HG03159 (cell line): Measurements from ENCODE around the gene GUK1.
A peak's percentile ranks its signal among the peaks of the same experiment; 100 is the strongest.

Experiments
- ATAC-seq: cut with Tn5 transposase; IDR thresholded peaks from one replicate; pipeline ENCODE4 v1.9.1; 2021; ENCODE audit warnings: mild to moderate bottlenecking, moderate library complexity; ENCODE audit not compliant: unreplicated experiment

The GUK1 gene

GRCh38 chr1:228139931-228140723 is at the start of gene GUK1:
Gene GUK1, plus strand, starts transcription at chr1:228140279. Its CDS starts 24 bp downstream, at chr1:228140303.
- ATAC-seq, result peak; percentile 90

DNA sequence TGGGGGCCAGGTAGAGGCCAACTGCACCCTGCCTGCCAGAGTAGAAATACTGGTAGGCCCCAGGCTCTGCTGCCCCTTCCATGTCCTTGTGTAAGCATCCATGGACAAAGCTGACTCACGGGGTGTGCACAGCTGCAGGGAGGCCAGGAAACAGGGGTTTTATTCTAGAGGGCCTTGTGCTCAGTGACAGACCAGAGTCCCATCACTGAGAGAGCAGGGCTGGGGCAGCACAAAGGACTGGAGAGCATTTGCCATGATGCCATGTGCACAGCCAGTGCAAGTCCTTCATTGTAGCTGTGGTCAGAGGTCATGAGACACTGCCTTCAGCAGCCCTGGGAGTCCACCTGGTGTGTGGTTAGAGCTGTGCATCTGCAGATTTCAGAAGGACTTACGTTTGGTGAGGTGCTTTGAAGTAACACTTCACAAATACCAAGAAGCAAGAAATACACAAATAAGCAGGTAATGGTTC is 49.4 kb upstream of the GUK1 start:
- no peak for ATAC-seq

DNA sequence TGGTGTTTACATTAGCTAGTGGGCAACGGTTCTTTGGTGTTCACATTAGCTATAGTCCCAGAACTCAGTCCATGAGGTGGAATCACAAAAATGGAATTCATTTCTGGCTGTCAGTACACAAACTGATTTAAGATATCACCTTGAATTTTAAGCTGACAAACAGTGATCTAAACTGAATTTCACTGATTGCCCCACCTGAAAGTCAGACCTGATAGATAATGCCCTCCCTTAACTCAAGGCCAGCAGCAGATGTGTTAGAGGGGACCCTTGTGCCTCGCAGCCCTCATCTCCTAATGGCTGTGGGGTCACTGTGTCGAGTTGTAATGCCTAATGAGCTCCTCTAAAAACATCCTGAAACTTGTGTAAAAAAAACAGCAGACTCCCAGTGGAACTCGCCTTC is 49.0 kb upstream of the GUK1 start:
- no peak for ATAC-seq

DNA sequence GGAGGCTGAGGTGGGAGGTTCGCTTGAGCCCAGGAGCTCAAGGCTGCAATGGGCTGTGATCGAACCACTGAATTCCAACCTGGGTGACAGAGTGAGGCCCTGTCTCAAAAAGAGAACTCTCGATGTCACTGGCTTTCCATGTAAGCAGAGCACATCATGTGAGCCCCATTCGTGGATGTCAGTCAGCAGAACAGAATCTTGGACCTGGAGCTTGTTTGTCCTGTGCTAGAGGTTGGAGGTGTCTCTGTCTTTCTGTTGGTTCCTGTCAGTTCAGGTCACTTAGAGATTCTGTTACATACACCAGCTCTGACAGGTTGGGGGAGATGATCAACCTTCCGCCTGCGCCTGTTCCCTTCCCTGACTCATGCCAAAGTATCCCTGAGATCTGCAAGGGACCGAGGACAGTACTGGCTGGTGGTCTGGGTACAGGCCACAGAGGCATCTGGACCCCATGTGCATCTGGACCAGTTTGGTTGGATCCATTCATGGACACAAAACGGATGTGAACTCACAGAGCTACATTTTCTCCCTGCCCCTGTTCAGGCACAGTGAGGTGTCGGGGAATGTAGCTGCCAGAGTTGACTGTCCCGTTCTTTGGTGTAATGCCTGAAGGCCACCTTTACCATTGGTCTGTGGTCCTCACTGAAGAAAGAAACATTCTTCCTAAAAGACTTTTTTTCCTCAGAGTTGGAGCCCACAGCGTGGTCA is 47.6 kb upstream of the GUK1 start:
- ATAC-seq, result no peak

- ATAC-seq, result no peak
Observed at GRCh38 chr1:228093050-228093906, 46.8 kb upstream of the GUK1 start.

GRCh38 chr1:228094432-228095016 is 45.6 kb upstream of the GUK1 start:
- no peak for ATAC-seq

GRCh38 chr1:228095161-228095560 is 44.9 kb upstream of the GUK1 start:
- no peak for ATAC-seq

- ATAC-seq, result no peak
Observed at GRCh38 chr1:228095938-228096337, 44.1 kb upstream of the GUK1 start.

- no peak for ATAC-seq
Observed at GRCh38 chr1:228096416-228097332, 43.4 kb upstream of the GUK1 start.

GRCh38 chr1:228097333-228098081 is 42.6 kb upstream of the GUK1 start:
- ATAC-seq, result no peak

- ATAC-seq, result no peak
Observed at GRCh38 chr1:228098323-228098931, 41.7 kb upstream of the GUK1 start.

DNA sequence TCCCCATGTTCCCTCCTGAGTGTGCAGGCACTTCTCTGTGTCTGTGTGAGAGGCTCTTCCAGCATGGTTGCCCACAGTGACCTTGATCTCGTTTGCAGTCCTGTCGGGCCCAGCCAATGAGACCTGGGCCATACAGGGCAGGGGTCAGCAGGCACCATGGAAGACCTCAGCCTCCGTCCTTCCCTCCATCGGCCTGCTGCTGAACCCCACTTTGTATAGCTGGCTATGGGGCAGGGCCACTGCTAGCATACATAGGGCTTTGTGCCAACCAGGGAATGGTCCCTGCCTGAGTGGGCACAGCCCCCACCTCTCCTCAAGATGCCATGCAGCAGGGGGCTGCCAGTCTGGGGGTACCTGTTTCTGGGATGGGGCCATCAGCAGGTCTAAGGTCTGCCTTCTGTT is 40.7 kb upstream of the GUK1 start:
- no peak for ATAC-seq

GRCh38 chr1:228100822-228101613 is 39.1 kb upstream of the GUK1 start:
- no peak for ATAC-seq

GRCh38 chr1:228101614-228101993 is 38.5 kb upstream of the GUK1 start:
- no peak for ATAC-seq

GRCh38 chr1:228101994-228102790 is 37.9 kb upstream of the GUK1 start:
- ATAC-seq, result peak; percentile 32

- ATAC-seq, result peak; percentile 71
Observed at GRCh38 chr1:228102791-228103620, 37.1 kb upstream of the GUK1 start, which contains the start of gene C1orf35. Gene C1orf35, minus strand, starts transcription at chr1:228103325. Its CDS starts 98 bp downstream, at chr1:228103227.
